HepG2 (cell line): Measurements from ENCODE around the gene ANKRD44. TPM values are rescaled to one million over a fixed set of nuclear protein-coding genes. Genes with fewer than 3 reads are reported as not detected.
A peak's percentile ranks its signal among the peaks of the same experiment; 100 is the strongest.

Source experiments
- ATAC-seq: fragments of 200-7000 bp; cut with Tn5 transposase; 3 replicates; pipeline ENCODE4 v1.9.1; 2020; ENCODE audit warnings: mild to moderate bottlenecking, moderate library complexity
- BruUV-seq: library from RNA; stranded (reverse); fragments of 400-500 nt; replicated peaks from 2 replicates; lab custom pipeline; 2021; lab: Mats Ljungman, UMichigan
- CTCF ChIA-PET: fragments of 300-600 bp; formaldehyde crosslinking; extraction: SDS; loops from one replicate; lab custom pipeline; 2021; ENCODE audit warnings: low total read pairs, inconsistent platforms, low intra/inter-chr PET ratio; lab: Yijun Ruan, JAX
- POLR2A ChIA-PET: fragments of 350-600 bp; sonication (Branson Sonifier 250); formaldehyde crosslinking; loops from one replicate; lab custom pipeline; 2020; ENCODE audit warnings: antibody characterized with exemption, inconsistent platforms; lab: Yijun Ruan, JAX
- DNase-seq: peaks from one replicate; pipeline ENCODE4 v3.0.0-alpha.2; 2015; ENCODE audit warnings: low spot score
- FAIRE-seq: peaks from 3 replicates; lab custom pipeline; 2011; peaks lifted over from hg19 to GRCh38; lab: Jason Lieb, UNC
- H2AFZ ChIP-seq: one replicate; pipeline ENCODE4 v1.6.1; 2011; ENCODE audit warnings: low read length, inconsistent platforms
- H3K27ac ChIP-seq: fragments of 300-600 bp; 3 replicates; pipeline ENCODE4 v1.8.0; 2011; ENCODE audit warnings: mixed run types, mild to moderate bottlenecking, mixed read lengths, low read length, inconsistent platforms; ENCODE audit not compliant: insufficient read depth; ENCODE audit errors: extremely low read length
- H3K27me3 ChIP-seq, 2 experiments: fragments of 200-600 bp in 1 of 2; 2 replicates in 1 of 2; 3 replicates in 1 of 2; pipeline versions ENCODE4 v1.6.0 to v1.8.0; 2011; ENCODE audit warnings: low read length in 2 of 2, mild to moderate bottlenecking in 2 of 2, moderate library complexity in 2 of 2, inconsistent platforms in 1 of 2; ENCODE audit not compliant: insufficient read depth in 2 of 2, control insufficient read depth in 1 of 2
- H3K36me3 ChIP-seq, 2 experiments: fragments of 200-600 bp in 1 of 2; replicated peaks in 1 of 2; 2 replicates in 1 of 2; 3 replicates in 1 of 2; pipeline versions ENCODE4 v1.5.1 to v1.8.0; 2011; ENCODE audit warnings: low read length in 2 of 2, inconsistent platforms in 1 of 2; ENCODE audit not compliant: insufficient read depth in 2 of 2, control insufficient read depth in 1 of 2
- H3K4me1 ChIP-seq: 2 replicates; pipeline ENCODE4 v1.5.1; 2012; ENCODE audit warnings: low read length, inconsistent platforms; ENCODE audit not compliant: insufficient read depth
- H3K4me2 ChIP-seq: 2 replicates; pipeline ENCODE4 v1.6.0; 2011; ENCODE audit warnings: low read depth, low read length, inconsistent platforms
- H3K4me3 ChIP-seq, 3 experiments: fragments of 200-600 bp in 1 of 3; sonication (generic), shearing (Covaris generic) in 1 of 3; replicated peaks in 1 of 3; 2 replicates each; pipeline ENCODE4 v1.5.1; 2011 to 2016; ENCODE audit warnings: low read length in 3 of 3, inconsistent platforms in 2 of 3, low read depth in 2 of 3, mild to moderate bottlenecking in 2 of 3, control low read depth in 1 of 3, mixed read lengths in 1 of 3; ENCODE audit not compliant: insufficient read depth in 1 of 3
- H3K79me2 ChIP-seq: one replicate; pipeline ENCODE4 v1.6.1; 2011; ENCODE audit warnings: low read length, inconsistent platforms; ENCODE audit not compliant: insufficient read depth
- H3K9ac ChIP-seq: 2 replicates; pipeline ENCODE4 v1.6.0; 2011; ENCODE audit warnings: mild to moderate bottlenecking, low read depth, low read length, inconsistent platforms; ENCODE audit not compliant: insufficient read depth
- H3K9me3 ChIP-seq: 2 replicates; pipeline ENCODE4 v1.5.1; 2012; ENCODE audit warnings: mild to moderate bottlenecking, low read length
- H4K20me1 ChIP-seq: 2 replicates; pipeline ENCODE4 v1.6.0; 2011; ENCODE audit warnings: inconsistent platforms, mild to moderate bottlenecking, low read length, moderate library complexity; ENCODE audit not compliant: insufficient read depth
- ATF7 ChIP-seq, 2 experiments: fragments of 450-650 bp in 1 of 2; sonication (generic) in 1 of 2; formaldehyde crosslinking in 1 of 2; IDR thresholded peaks; 2 replicates each; pipeline versions ENCODE4 v1.4.0 to v1.6.1; 2016 to 2020; ENCODE audit warnings: antibody characterized with exemption in 1 of 2, mild to moderate bottlenecking in 1 of 2, missing genetic modification reagents in 1 of 2
- CREBL2 ChIP-seq: sonication (generic); formaldehyde crosslinking; IDR thresholded peaks from 2 replicates; pipeline ENCODE4 v1.8.1; 2023; ENCODE audit warnings: missing genetic modification reagents, mild to moderate bottlenecking, borderline replicate concordance
- DZIP1 ChIP-seq: sonication (generic); formaldehyde crosslinking; IDR thresholded peaks from 2 replicates; pipeline ENCODE4 v1.5.0; 2020; ENCODE audit warnings: mild to moderate bottlenecking, missing genetic modification reagents
- HNF1A ChIP-seq, 2 experiments: sonication (generic) in 1 of 2; formaldehyde crosslinking in 1 of 2; IDR thresholded peaks; 2 replicates each; pipeline versions ENCODE4 v1.4.0 to v1.6.1; 2016 to 2020; ENCODE audit warnings: borderline replicate concordance in 1 of 2, low read depth in 1 of 2, mild to moderate bottlenecking in 1 of 2, missing genetic modification reagents in 1 of 2
- RAD21 ChIP-seq: fragments of 450-650 bp; formaldehyde crosslinking; IDR thresholded peaks from 2 replicates; pipeline ENCODE4 v1.5.0; 2020; ENCODE audit warnings: mild to moderate bottlenecking
- REXO4 ChIP-seq: sonication (generic); formaldehyde crosslinking; IDR thresholded peaks from 2 replicates; pipeline ENCODE4 v1.8.0; 2022; ENCODE audit warnings: missing genetic modification reagents, mild to moderate bottlenecking, borderline replicate concordance
- SKI ChIP-seq: fragments of 450-650 bp; IDR thresholded peaks from one replicate; pipeline ENCODE4 v1.6.1; 2018; ENCODE audit warnings: mild to moderate bottlenecking; ENCODE audit not compliant: partially characterized antibody
- SNAPC5 ChIP-seq: sonication (generic); formaldehyde crosslinking; IDR thresholded peaks from 2 replicates; pipeline ENCODE4 v1.8.1; 2023; ENCODE audit warnings: mild to moderate bottlenecking, missing genetic modification reagents, borderline replicate concordance
- ZNF441 ChIP-seq: sonication (generic); formaldehyde crosslinking; IDR thresholded peaks from 2 replicates; pipeline ENCODE4 v1.7.0; 2021; ENCODE audit warnings: missing genetic modification reagents, borderline replicate concordance
- WGBS: methylation state at CpG from one replicate; pipeline ENCODE4 v1.1.6; 2017; ENCODE audit warnings: low lambda C conversion rate; 5-methylcytosine and 5-hydroxymethylcytosine counted together
- in situ Hi-C: cut with HindIII; loops from 2 replicates; pipeline ENCODE4 v1.10.0; 2017; ENCODE audit warnings: low pct_unique_long_range_greater_than_20kb; ENCODE audit not compliant: extremely low pct_ligation_motif_present
- intact Hi-C: fragments of 100-400 bp; cut with micrococcal nuclease; formaldehyde crosslinking; loops from one replicate; pipeline ENCODE4 v1.10.0; 2022; ENCODE audit not compliant: unreplicated experiment
- polyA plus RNA-seq, 8 experiments: library from polyadenylated mRNA; depleted of rRNA in 3 of 8; stranded (reverse) in 7 of 8; unstranded in 1 of 8; fragments of >200 nt; fragmentation: Illumina TruSeq in 4 of 8; extraction: Trizol in 4 of 8; gene quantifications; 2 replicates each; pipeline versions ENCODE4 v1.2.1 to v1.2.3, GENCODE V29; 2011 to 2016; ENCODE audit warnings: low read depth in 4 of 8, missing spikeins in 1 of 8, mixed read lengths in 1 of 8; ENCODE audit not compliant: insufficient read depth in 1 of 8
- total RNA-seq, 5 experiments: library from RNA; depleted of rRNA; stranded (reverse); fragments of >200 nt; fragmentation: Illumina TruSeq; extraction: Trizol; gene quantifications; 2 replicates each; pipeline ENCODE4 v1.2.3, GENCODE V29; 2016; ENCODE audit warnings: low read depth in 1 of 5

ANKRD44 gene
- total and polyA plus RNA-seq, 2 of the 13 experiments (the other 11 are each of a cell fraction or from before 2014, with no cell fraction given): 0.04 to 0.11 TPM

- TF ChIP-seq DZIP1 (CRISPR knock-in tag): no peak
- no peak for TF ChIP-seq SKI
- no peak for TF ChIP-seq ZNF441 (CRISPR knock-in tag)
- TF ChIP-seq REXO4 (CRISPR knock-in tag): no peak
- TF ChIP-seq RAD21: no peak
- TF ChIP-seq, all 625 proteins: peak for 0
Measured at GRCh38 chr2:197140045-197140444, 170.5 kb downstream of the ANKRD44 start (continued).

- no peak for TF ChIP-seq CREBL2 (CRISPR knock-in tag)
- TF ChIP-seq HNF1A (IDR thresholded peaks at IDR 0.05; ENCODE audit: low read depth): no peak
- no peak for TF ChIP-seq HNF1A (CRISPR knock-in tag; IDR thresholded peaks at IDR 0.05; ENCODE audit: borderline replicate concordance)
- TF ChIP-seq ATF7 (IDR thresholded peaks at IDR 0.05): 0 out of 2 replicates have a peak, but pooled peaks have one; percentile 7
- no peak for TF ChIP-seq ATF7 (CRISPR knock-in tag; IDR thresholded peaks at IDR 0.05)
- no peak for TF ChIP-seq SNAPC5 (CRISPR knock-in tag)
- TF ChIP-seq, all 625 proteins: peak for 1
- FAIRE-seq: no peak
- Histone ChIP-seq H3K9ac (no peak overlapping the region), H3K4me2 (no peak overlapping the region), H2AFZ (no peak overlapping the region), H3K36me3 (no peaks in the 10 kb centered on the region), H3K79me2 (no peaks in the 10 kb centered on the region), H3K4me3 (no peak overlapping the region), H3K9me3 (no peaks in the 10 kb centered on the region), H3K27ac (no peak overlapping the region), H3K27me3 (no peaks in the 10 kb centered on the region; a peak in 1 of 5 replicates), H4K20me1 (no peaks in the 10 kb centered on the region), H3K4me1 (no peaks in the 10 kb centered on the region)
- in situ Hi-C loops (no loop called here), intact Hi-C loops (no loop called here)
- CTCF ChIA-PET: no interaction called here
- no TSS peak for BruUV-seq
- ATAC-seq: no peak
- POLR2A ChIA-PET: no interaction called here
- WGBS: 44% methylated on average over 3 of the region's 3 CpGs
- no peak for DNase-seq
Measured at GRCh38 chr2:197138506-197138905, 172.1 kb downstream of the ANKRD44 start.
